K562 (cell line): ENCODE data around the gene PFDN4. TPM values are rescaled to one million over a fixed set of nuclear protein-coding genes. Genes with fewer than 3 reads are reported as not detected.

ENCODE experiments used
- ATAC-seq: fragments of 200-7000 bp; cut with Tn5 transposase; 3 replicates; pipeline ENCODE4 v1.9.1; 2020; ENCODE audit warnings: moderate library complexity
- BruUV-seq: library from RNA; stranded (reverse); fragments of 400-500 nt; replicated peaks from 2 replicates; lab custom pipeline; 2021; lab: Mats Ljungman, UMichigan
- CTCF ChIA-PET: fragments of 300-600 bp; formaldehyde crosslinking; extraction: SDS; loops from one replicate; lab custom pipeline; 2021; ENCODE audit warnings: low intra/inter-chr PET ratio; lab: Yijun Ruan, JAX
- POLR2A ChIA-PET: fragments of 300-600, 350-650 bp; sonication (Branson Sonifier 250); formaldehyde crosslinking; extraction: SDS; loops from one replicate; lab custom pipeline; 2021; ENCODE audit warnings: antibody characterized with exemption, inconsistent platforms; lab: Yijun Ruan, JAX
- DNase-seq, 4 experiments: peaks; one replicate each; pipeline versions ENCODE4 v3.0.0 to v3.0.0-alpha.2; 2011 to 2018; ENCODE audit warnings: low spot score in 3 of 4, mixed read lengths in 3 of 4; ENCODE audit errors: extremely low read depth in 1 of 4
- FAIRE-seq: peaks from 2 replicates; lab custom pipeline; 2011; peaks lifted over from hg19 to GRCh38; lab: Jason Lieb, UNC
- H2AFZ ChIP-seq: 2 replicates; pipeline ENCODE4 v1.6.0; 2011; ENCODE audit warnings: low read depth, low read length, control low read depth, inconsistent platforms
- H3K27ac ChIP-seq: fragments of 200-600 bp; 3 replicates; pipeline ENCODE4 v1.8.0; 2011; ENCODE audit warnings: low read depth, mild to moderate bottlenecking, control low read depth, inconsistent platforms, low read length, moderate library complexity, mixed read lengths; ENCODE audit errors: extremely low read depth
- H3K27me3 ChIP-seq, 2 experiments: fragments of 300-600 bp in 1 of 2; 2 replicates in 1 of 2; 3 replicates in 1 of 2; pipeline versions ENCODE4 v1.6.0 to v1.8.0; 2011; ENCODE audit warnings: inconsistent platforms in 2 of 2, low read length in 2 of 2, mild to moderate bottlenecking in 1 of 2, mixed read lengths in 1 of 2, moderate library complexity in 1 of 2; ENCODE audit not compliant: control insufficient read depth in 2 of 2, insufficient read depth in 2 of 2
- H3K36me3 ChIP-seq: fragments of 300-600 bp; 3 replicates; pipeline ENCODE4 v1.8.0; 2011; ENCODE audit warnings: mild to moderate bottlenecking, low read length, inconsistent platforms; ENCODE audit not compliant: control insufficient read depth, insufficient read depth
- H3K4me1 ChIP-seq, 2 experiments: fragments of 200-600 bp in 1 of 2; replicated peaks in 1 of 2; 2 replicates in 1 of 2; 3 replicates in 1 of 2; pipeline versions ENCODE4 v1.5.1 to v1.8.0; 2011; ENCODE audit warnings: inconsistent platforms in 2 of 2, low read length in 2 of 2, mild to moderate bottlenecking in 1 of 2, mixed read lengths in 1 of 2, moderate library complexity in 1 of 2; ENCODE audit not compliant: control insufficient read depth in 2 of 2, insufficient read depth in 2 of 2
- H3K4me2 ChIP-seq: 2 replicates; pipeline ENCODE4 v1.6.1; 2011; ENCODE audit warnings: low read length, control low read depth, inconsistent platforms, mixed read lengths; ENCODE audit not compliant: insufficient read depth
- H3K4me3 ChIP-seq: fragments of 200-600 bp; sonication (generic), shearing (Covaris generic); 2 replicates; pipeline ENCODE4 v1.5.1; 2016; ENCODE audit warnings: control low read depth, inconsistent platforms
- H3K79me2 ChIP-seq: fragments of 200-600 bp; 3 replicates; pipeline ENCODE4 v1.8.0; 2011; ENCODE audit warnings: low read length, inconsistent platforms; ENCODE audit not compliant: control insufficient read depth, insufficient read depth
- H3K9ac ChIP-seq, 2 experiments: 2 replicates each; pipeline versions ENCODE4 v1.6.0 to v1.6.1; 2011; ENCODE audit warnings: low read depth in 2 of 2, low read length in 2 of 2, control low read depth in 1 of 2, inconsistent platforms in 1 of 2, mild to moderate bottlenecking in 1 of 2, mixed read lengths in 1 of 2; ENCODE audit not compliant: insufficient read depth in 1 of 2
- H3K9me1 ChIP-seq: one replicate; pipeline ENCODE4 v1.6.0; 2011; ENCODE audit warnings: inconsistent platforms, mild to moderate bottlenecking, low read length, moderate library complexity; ENCODE audit not compliant: control insufficient read depth, insufficient read depth
- H3K9me3 ChIP-seq: replicated peaks from 2 replicates; pipeline ENCODE4 v1.5.1; 2011; ENCODE audit warnings: low read depth, low read length, inconsistent platforms; ENCODE audit not compliant: control insufficient read depth, insufficient read depth
- H4K20me1 ChIP-seq: replicated peaks from 2 replicates; pipeline ENCODE4 v1.6.1; 2011; ENCODE audit warnings: low read length, inconsistent platforms, mixed read lengths; ENCODE audit not compliant: control insufficient read depth, insufficient read depth
- CTCF ChIP-seq, 3 experiments: IDR thresholded peaks in 2 of 3; conservative IDR thresholded peaks in 1 of 3; 2 replicates each; pipeline ENCODE4 v1.5.1; 2011 to 2012; ENCODE audit warnings: low read length in 3 of 3, mild to moderate bottlenecking in 3 of 3, control low read depth in 2 of 3, improper control_type of control experiment in 1 of 3, inconsistent platforms in 1 of 3, low read depth in 1 of 3, mixed read lengths in 1 of 3, moderate library complexity in 1 of 3; ENCODE audit not compliant: insufficient read depth in 2 of 3
- ETV1 ChIP-seq: fragments of 450-650 bp; conservative IDR thresholded peaks from 2 replicates; pipeline ENCODE4 v1.6.1; 2016; ENCODE audit warnings: missing genetic modification characterization, control low read depth, low read depth, missing compliant biosample characterization
- NFE2 ChIP-seq: IDR thresholded peaks from 2 replicates; pipeline ENCODE4 v1.6.1; 2014; ENCODE audit warnings: antibody characterized with exemption, low read depth
- RFX7 ChIP-seq: fragments of 250-450 bp; sonication (Bioruptor Pico); IDR thresholded peaks from 2 replicates; pipeline ENCODE4 v1.5.1; 2021; ENCODE audit warnings: mild to moderate bottlenecking
- ZNF274 ChIP-seq: IDR thresholded peaks from 2 replicates; pipeline ENCODE4 v1.6.1; 2011; ENCODE audit warnings: low read depth, mild to moderate bottlenecking, low read length, moderate library complexity, borderline replicate concordance
- ZNF511 ChIP-seq: sonication (generic); formaldehyde crosslinking; IDR thresholded peaks from 2 replicates; pipeline ENCODE4 v1.8.0; 2022; ENCODE audit warnings: mild to moderate bottlenecking, missing genetic modification reagents
- ZNF609 ChIP-seq: sonication (generic); formaldehyde crosslinking; IDR thresholded peaks from 2 replicates; pipeline ENCODE4 v1.8.1; 2023; ENCODE audit warnings: missing genetic modification reagents, mild to moderate bottlenecking, borderline replicate concordance
- WGBS: fragments of 100-300 bp; shearing (Covaris generic); methylation state at CpG from one replicate; pipeline ENCODE4 v1.1.6; 2016; ENCODE audit warnings: low coverage, mixed read lengths; ENCODE audit not compliant: insufficient coverage; ENCODE audit errors: missing lambda C conversion rate; 5-methylcytosine and 5-hydroxymethylcytosine counted together
- in situ Hi-C: fragments of 300-500 bp; cut with MboI; formaldehyde crosslinking; loops from 4 replicates; pipeline ENCODE4 v1.15.0; 2018; ENCODE audit warnings: inconsistent platforms, mixed read lengths
- intact Hi-C: fragments of 100-400 bp; cut with micrococcal nuclease; formaldehyde crosslinking; loops from 2 replicates; pipeline ENCODE4 v1.14.2; 2022
- polyA plus RNA-seq, 8 experiments: library from polyadenylated mRNA; depleted of rRNA in 4 of 8; stranded (reverse) in 5 of 8; unstranded in 3 of 8; fragments of >200 nt; fragmentation: Nextera tagmentation in 2 of 8; fragmentation: Illumina TruSeq in 1 of 8; extraction: Ambion mirVana in 2 of 8; extraction: Trizol in 1 of 8; gene quantifications; 2 replicates each; pipeline versions ENCODE4 v1.2.1 to v1.2.3, GENCODE V29; 2011 to 2014; ENCODE audit warnings: inconsistent platforms in 1 of 8, missing spikeins in 1 of 8
- total RNA-seq, 7 experiments: library from RNA; depleted of rRNA in 6 of 7; stranded (reverse); fragments of >200 nt in 6 of 7; fragmentation: Illumina TruSeq in 2 of 7; extraction: Trizol in 2 of 7; gene quantifications; 2 replicates each; pipeline versions ENCODE4 v1.2.1 to v1.2.3, GENCODE V29; 2011 to 2021; ENCODE audit warnings: low replicate concordance in 1 of 7
- TF ChIP-seq, protein P1 (sequence below), 3 experiments: fragments of 200-800 bp in 1 of 3; fragments of 250-450 bp in 1 of 3; fragments of 450-650 bp in 1 of 3; sonication (Bioruptor Pico) in 1 of 3; sonication (Bioruptor generic) in 1 of 3; formaldehyde crosslinking in 1 of 3; IDR thresholded peaks; 2 replicates each; pipeline versions ENCODE4 v1.6.1 to v1.8.0; 2016 to 2022; ENCODE audit warnings: mild to moderate bottlenecking in 2 of 3, missing genetic modification characterization in 2 of 3, missing compliant biosample characterization in 1 of 3, moderate library complexity in 1 of 3

PFDN4 gene
- total and polyA plus RNA-seq, 9 of the 15 experiments (the other 6 are each of a cell fraction or from before 2014, with no cell fraction given) = 60.1 to 214 (median 122) TPM

- no peak for ATAC-seq
- TF ChIP-seq CTCF (IDR thresholded peaks at IDR 0.05 in 2 of 3, conservative IDR thresholded peaks at IDR 0.05 in 1 of 3; ENCODE audit: insufficient read depth in 2 of 3, low read depth in 1 of 3, low read length in 3 of 3) = no peak
- no peak for TF ChIP-seq ZNF609
- no peak for TF ChIP-seq ETV1 (tag)
- TF ChIP-seq ZNF274 = no peak
- TF ChIP-seq, protein P1, sequence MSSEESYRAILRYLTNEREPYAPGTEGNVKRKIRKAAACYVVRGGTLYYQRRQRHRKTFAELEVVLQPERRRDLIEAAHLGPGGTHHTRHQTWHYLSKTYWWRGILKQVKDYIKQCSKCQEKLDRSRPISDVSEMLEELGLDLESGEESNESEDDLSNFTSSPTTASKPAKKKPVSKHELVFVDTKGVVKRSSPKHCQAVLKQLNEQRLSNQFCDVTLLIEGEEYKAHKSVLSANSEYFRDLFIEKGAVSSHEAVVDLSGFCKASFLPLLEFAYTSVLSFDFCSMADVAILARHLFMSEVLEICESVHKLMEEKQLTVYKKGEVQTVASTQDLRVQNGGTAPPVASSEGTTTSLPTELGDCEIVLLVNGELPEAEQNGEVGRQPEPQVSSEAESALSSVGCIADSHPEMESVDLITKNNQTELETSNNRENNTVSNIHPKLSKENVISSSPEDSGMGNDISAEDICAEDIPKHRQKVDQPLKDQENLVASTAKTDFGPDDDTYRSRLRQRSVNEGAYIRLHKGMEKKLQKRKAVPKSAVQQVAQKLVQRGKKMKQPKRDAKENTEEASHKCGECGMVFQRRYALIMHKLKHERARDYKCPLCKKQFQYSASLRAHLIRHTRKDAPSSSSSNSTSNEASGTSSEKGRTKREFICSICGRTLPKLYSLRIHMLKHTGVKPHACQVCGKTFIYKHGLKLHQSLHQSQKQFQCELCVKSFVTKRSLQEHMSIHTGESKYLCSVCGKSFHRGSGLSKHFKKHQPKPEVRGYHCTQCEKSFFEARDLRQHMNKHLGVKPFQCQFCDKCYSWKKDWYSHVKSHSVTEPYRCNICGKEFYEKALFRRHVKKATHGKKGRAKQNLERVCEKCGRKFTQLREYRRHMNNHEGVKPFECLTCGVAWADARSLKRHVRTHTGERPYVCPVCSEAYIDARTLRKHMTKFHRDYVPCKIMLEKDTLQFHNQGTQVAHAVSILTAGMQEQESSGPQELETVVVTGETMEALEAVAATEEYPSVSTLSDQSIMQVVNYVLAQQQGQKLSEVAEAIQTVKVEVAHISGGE (CRISPR knock-in tag; IDR thresholded peaks at IDR 0.05) = peak in 1 of 3 experiments; percentile 89; a peak in 2 of 6 replicates
- no peak for TF ChIP-seq NFE2
- TF ChIP-seq RFX7 = no peak
- no peak for TF ChIP-seq ZNF511 (CRISPR knock-in tag)
- Histone ChIP-seq H4K20me1 (no peaks in the 10 kb centered on the region), H3K36me3 (no peaks in the 10 kb centered on the region), H3K27me3 (peaks cover 24 to 36% of the 10 kb centered on the region in 2 experiments; a peak in 4 of 5 replicates), H3K4me1 (no peaks in the 10 kb centered on the region), H3K4me2 (no peak overlapping the region), H3K9me1 (no peaks in the 10 kb centered on the region), H3K27ac (no peak overlapping the region), H3K9ac (no peak overlapping the region), H2AFZ (no peak overlapping the region), H3K79me2 (no peaks in the 10 kb centered on the region), H3K4me3 (no peak overlapping the region), H3K9me3 (no peaks in the 10 kb centered on the region)
- 9% methylated on average over 16 of the region's 16 CpGs for WGBS
- intact Hi-C loops = no loop called here
- in situ Hi-C loops = no loop called here
- FAIRE-seq = no peak
- no peak for DNase-seq
- BruUV-seq = no TSS peak
- ChIA-PET CTCF (no interaction called here), POLR2A (interaction anchor here (1.1 kb wide), 1 partner anchor 15 kb away, joined by 4 read pairs; no protein-coding TSS in a partner anchor)
Measured at GRCh38 chr20:54162378-54163009, 45.4 kb upstream of the PFDN4 start.
